ENCODE measurements around the gene RASL11B. TPM values are rescaled to one million over a fixed set of nuclear protein-coding genes. Genes with fewer than 3 reads are reported as not detected.

The RASL11B gene
- total and polyA plus RNA-seq, 2 of the 13 experiments (the other 11 are each of a cell fraction or from before 2014, with no cell fraction given), result 0.07 to 0.20 TPM

- TF ChIP-seq, protein P1, sequence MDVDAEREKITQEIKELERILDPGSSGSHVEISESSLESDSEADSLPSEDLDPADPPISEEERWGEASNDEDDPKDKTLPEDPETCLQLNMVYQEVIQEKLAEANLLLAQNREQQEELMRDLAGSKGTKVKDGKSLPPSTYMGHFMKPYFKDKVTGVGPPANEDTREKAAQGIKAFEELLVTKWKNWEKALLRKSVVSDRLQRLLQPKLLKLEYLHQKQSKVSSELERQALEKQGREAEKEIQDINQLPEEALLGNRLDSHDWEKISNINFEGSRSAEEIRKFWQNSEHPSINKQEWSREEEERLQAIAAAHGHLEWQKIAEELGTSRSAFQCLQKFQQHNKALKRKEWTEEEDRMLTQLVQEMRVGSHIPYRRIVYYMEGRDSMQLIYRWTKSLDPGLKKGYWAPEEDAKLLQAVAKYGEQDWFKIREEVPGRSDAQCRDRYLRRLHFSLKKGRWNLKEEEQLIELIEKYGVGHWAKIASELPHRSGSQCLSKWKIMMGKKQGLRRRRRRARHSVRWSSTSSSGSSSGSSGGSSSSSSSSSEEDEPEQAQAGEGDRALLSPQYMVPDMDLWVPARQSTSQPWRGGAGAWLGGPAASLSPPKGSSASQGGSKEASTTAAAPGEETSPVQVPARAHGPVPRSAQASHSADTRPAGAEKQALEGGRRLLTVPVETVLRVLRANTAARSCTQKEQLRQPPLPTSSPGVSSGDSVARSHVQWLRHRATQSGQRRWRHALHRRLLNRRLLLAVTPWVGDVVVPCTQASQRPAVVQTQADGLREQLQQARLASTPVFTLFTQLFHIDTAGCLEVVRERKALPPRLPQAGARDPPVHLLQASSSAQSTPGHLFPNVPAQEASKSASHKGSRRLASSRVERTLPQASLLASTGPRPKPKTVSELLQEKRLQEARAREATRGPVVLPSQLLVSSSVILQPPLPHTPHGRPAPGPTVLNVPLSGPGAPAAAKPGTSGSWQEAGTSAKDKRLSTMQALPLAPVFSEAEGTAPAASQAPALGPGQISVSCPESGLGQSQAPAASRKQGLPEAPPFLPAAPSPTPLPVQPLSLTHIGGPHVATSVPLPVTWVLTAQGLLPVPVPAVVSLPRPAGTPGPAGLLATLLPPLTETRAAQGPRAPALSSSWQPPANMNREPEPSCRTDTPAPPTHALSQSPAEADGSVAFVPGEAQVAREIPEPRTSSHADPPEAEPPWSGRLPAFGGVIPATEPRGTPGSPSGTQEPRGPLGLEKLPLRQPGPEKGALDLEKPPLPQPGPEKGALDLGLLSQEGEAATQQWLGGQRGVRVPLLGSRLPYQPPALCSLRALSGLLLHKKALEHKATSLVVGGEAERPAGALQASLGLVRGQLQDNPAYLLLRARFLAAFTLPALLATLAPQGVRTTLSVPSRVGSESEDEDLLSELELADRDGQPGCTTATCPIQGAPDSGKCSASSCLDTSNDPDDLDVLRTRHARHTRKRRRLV (CRISPR knock-in tag; IDR thresholded peaks at IDR 0.05), result no peak
- TF ChIP-seq, protein P2, sequence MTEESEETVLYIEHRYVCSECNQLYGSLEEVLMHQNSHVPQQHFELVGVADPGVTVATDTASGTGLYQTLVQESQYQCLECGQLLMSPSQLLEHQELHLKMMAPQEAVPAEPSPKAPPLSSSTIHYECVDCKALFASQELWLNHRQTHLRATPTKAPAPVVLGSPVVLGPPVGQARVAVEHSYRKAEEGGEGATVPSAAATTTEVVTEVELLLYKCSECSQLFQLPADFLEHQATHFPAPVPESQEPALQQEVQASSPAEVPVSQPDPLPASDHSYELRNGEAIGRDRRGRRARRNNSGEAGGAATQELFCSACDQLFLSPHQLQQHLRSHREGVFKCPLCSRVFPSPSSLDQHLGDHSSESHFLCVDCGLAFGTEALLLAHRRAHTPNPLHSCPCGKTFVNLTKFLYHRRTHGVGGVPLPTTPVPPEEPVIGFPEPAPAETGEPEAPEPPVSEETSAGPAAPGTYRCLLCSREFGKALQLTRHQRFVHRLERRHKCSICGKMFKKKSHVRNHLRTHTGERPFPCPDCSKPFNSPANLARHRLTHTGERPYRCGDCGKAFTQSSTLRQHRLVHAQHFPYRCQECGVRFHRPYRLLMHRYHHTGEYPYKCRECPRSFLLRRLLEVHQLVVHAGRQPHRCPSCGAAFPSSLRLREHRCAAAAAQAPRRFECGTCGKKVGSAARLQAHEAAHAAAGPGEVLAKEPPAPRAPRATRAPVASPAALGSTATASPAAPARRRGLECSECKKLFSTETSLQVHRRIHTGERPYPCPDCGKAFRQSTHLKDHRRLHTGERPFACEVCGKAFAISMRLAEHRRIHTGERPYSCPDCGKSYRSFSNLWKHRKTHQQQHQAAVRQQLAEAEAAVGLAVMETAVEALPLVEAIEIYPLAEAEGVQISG (CRISPR knock-in tag; IDR thresholded peaks at IDR 0.05), result 0 out of 2 replicates have a peak, but pooled peaks have one; percentile 41
- TF ChIP-seq STAG1 (CRISPR knock-in tag; IDR thresholded peaks at IDR 0.05), result peak; percentile 51
- TF ChIP-seq IKZF1 (IDR thresholded peaks at IDR 0.05), result no peak
- no peak for TF ChIP-seq HNF4G (IDR thresholded peaks at IDR 0.05; ENCODE audit: borderline replicate concordance, low read depth, low read length)
- TF ChIP-seq HNF4G (CRISPR knock-in tag; IDR thresholded peaks at IDR 0.05; ENCODE audit: borderline replicate concordance, low read depth), result no peak
- TF ChIP-seq RAD21 (CRISPR knock-in tag; IDR thresholded peaks at IDR 0.05), result 0 out of 2 replicates have a peak, but pooled peaks have one; percentile 12
- peak; percentile 56 for TF ChIP-seq XRCC5 (optimal IDR thresholded peaks at IDR 0.05; ENCODE audit: low read length)
- TF ChIP-seq PPARG (CRISPR knock-in tag; conservative IDR thresholded peaks at IDR 0.05), result no peak
These were observed 49.7 kb downstream of the RASL11B start (continued) for GRCh38 chr4:52911684-52912294.

Data from HepG2 (cell line).